ENCODE results near the gene SLC40A1. TPM values are rescaled to one million over a fixed set of nuclear protein-coding genes. Genes with fewer than 3 reads are reported as not detected.

SLC40A1 gene
- total and polyA plus RNA-seq, 12 donors: 9.4 to 93.9 (median 46.8) TPM

DNA sequence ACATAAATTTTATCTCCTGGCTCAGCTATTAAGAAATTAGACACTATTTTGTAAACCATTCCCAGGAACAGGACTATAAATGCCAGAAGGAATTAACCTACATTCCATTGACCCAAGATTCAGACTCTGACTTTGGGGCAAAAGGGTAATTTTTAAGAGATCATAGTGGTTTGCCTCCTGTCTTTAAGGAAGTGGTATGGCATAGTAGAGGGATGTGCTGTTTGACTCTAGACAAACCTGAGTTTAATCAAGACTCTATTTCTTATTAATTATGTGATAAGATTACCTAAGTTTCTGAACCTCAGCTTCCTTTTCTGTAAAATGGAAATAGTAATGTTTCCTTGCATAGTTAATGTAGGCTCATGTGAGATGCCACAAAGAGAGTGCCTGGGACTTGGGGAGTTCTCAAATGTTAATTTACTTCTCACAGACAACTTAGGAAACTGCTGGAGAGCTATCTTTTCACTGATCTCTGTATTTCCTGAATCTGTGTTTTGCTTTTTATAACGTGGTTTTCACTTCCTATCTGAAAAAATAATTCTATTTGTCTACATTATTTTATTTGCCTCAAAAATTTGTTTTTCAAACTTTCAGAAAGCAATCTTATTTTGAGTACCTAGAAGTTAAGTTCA, 11.9 kb upstream of the SLC40A1 start:
- TF ChIP-seq, protein P1, sequence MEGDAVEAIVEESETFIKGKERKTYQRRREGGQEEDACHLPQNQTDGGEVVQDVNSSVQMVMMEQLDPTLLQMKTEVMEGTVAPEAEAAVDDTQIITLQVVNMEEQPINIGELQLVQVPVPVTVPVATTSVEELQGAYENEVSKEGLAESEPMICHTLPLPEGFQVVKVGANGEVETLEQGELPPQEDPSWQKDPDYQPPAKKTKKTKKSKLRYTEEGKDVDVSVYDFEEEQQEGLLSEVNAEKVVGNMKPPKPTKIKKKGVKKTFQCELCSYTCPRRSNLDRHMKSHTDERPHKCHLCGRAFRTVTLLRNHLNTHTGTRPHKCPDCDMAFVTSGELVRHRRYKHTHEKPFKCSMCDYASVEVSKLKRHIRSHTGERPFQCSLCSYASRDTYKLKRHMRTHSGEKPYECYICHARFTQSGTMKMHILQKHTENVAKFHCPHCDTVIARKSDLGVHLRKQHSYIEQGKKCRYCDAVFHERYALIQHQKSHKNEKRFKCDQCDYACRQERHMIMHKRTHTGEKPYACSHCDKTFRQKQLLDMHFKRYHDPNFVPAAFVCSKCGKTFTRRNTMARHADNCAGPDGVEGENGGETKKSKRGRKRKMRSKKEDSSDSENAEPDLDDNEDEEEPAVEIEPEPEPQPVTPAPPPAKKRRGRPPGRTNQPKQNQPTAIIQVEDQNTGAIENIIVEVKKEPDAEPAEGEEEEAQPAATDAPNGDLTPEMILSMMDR (IDR thresholded peaks at IDR 0.05): no peak
- no peaks in the 10 kb centered on the region for H3K36me3 ChIP-seq
- intact Hi-C loops (cut with DNase I): no loop called here
- no peaks in the 10 kb centered on the region for H3K4me1 ChIP-seq
- no peak for DNase-seq
- no peaks in the 10 kb centered on the region for H3K9me3 ChIP-seq
- no peak overlapping the region for H3K27ac ChIP-seq
- no peak for ATAC-seq
- no peaks in the 10 kb centered on the region for H3K27me3 ChIP-seq
- no peak overlapping the region for H3K4me3 ChIP-seq
- 25 to 38% methylated on average over 1 of the region's 1 CpG for WGBS, 2 donors

DNA sequence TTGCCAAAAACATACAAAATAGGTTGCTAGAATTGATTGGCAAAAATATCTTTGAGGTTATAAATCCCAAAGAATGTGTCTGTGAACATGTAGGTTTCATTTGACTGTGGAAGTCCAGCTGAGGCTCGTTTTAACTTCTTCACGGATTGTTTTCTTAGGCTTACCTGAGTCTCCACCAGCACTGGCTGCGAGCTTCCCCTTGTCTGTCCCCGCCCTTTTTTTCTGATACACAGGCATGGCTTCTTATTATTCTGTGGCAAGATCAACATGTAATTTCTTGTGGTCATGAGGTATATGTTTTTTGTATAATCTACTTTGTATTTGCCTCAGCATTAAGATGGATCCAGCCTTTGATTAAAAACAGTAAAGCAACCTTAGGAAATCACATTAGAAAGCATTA, 7.2 kb upstream of the SLC40A1 start:
- 89 to 91% methylated on average over 4 of the region's 4 CpGs for WGBS, 2 donors
- H3K27me3 ChIP-seq: no peaks in the 10 kb centered on the region
- H3K4me3 ChIP-seq: no peak overlapping the region
- ATAC-seq: no peak
- peaks cover 0 to 12% (median 0%) of the 10 kb centered on the region in 9 donors for H3K4me1 ChIP-seq
- TF ChIP-seq, protein P1 (IDR thresholded peaks at IDR 0.05): no peak
- no peaks in the 10 kb centered on the region for H3K9me3 ChIP-seq
- no peaks in the 10 kb centered on the region for H3K36me3 ChIP-seq
- intact Hi-C loops (cut with DNase I): no loop called here
- no peak for DNase-seq
- no peak overlapping the region for H3K27ac ChIP-seq

DNA sequence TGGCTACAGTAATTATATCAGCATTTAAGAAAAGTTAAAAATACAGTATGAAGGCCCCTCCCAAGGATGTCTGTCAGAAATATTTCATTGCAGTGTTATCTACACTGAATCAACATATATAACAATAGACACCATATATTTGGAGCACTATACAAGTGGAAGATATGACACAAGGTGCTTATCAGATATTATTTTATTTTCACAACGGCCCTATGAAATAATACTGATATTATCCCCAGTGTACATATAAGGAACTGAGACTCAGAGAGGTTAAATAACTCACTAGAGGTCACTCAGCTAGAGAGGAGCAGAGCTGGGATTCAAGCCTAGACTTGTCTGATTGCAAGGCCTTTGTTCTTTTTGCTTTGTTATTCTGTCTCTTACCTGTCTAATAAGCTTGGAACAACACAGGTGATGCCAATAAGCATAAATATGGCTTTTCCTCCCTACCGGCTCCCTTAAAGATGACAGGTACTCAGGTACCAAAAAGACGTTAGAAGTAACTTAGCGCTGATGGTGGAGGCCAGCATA, 4.7 kb upstream of the SLC40A1 start:
- Histone ChIP-seq H3K4me1 (peaks cover 0 to 31% (median 8%) of the 10 kb centered on the region in 9 donors), H3K27me3 (peaks cover 0 to 7% (median 0%) of the 10 kb centered on the region in 7 donors), H3K27ac (no peak overlapping the region), H3K4me3 (no peak overlapping the region), H3K36me3 (no peaks in the 10 kb centered on the region), H3K9me3 (no peaks in the 10 kb centered on the region)
- TF ChIP-seq, protein P1 (IDR thresholded peaks at IDR 0.05): no peak
- no peak for DNase-seq
- intact Hi-C loops (cut with DNase I): no loop called here
- WGBS, 2 donors: 75 to 79% methylated on average over 4 of the region's 4 CpGs
- ATAC-seq: no peak

DNA sequence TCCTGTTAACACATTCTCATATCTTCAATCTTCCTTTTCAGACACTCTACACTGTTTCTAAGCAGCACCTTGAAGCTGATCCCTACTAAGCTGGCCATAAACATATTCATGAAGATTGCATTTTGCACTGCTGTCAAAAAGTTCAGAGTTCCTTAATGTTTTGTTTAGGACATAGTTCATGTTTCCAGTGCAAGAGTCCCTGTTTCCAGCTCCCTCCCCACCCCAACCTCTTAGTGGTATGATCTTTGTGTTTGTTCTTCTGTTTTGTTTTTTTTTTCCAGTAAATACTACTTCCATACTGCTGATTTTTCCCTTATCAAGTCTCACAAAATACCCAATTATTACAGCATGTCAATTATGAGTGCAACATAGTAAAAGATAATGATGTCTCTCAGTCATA, 4.1 kb upstream of the SLC40A1 start:
- no peak overlapping the region for H3K27ac ChIP-seq
- TF ChIP-seq, protein P1 (IDR thresholded peaks at IDR 0.05): no peak
- ATAC-seq (no peak), DNase-seq (no peak)
- intact Hi-C loops (cut with DNase I): loop anchor here in 4 of 10 donors (5.0 kb wide), 3 partner anchors 33 to 48 kb away; no protein-coding TSS in a partner anchor
- H3K4me1 ChIP-seq: peaks cover 0 to 37% (median 8%) of the 10 kb centered on the region in 9 donors
- H3K4me3 ChIP-seq: no peak overlapping the region
- no peaks in the 10 kb centered on the region for H3K9me3 ChIP-seq
- H3K27me3 ChIP-seq: peaks cover 0 to 7% (median 0%) of the 10 kb centered on the region in 7 donors
- no peaks in the 10 kb centered on the region for H3K36me3 ChIP-seq

All from heart right ventricle (tissue), 16 donors.